HG03060 (cell line): ENCODE data around the gene RING1.

Experiments used
- ATAC-seq: cut with Tn5 transposase; IDR thresholded peaks from one replicate; pipeline ENCODE4 v1.9.1; 2021; ENCODE audit warnings: low read depth, moderate number of reproducible peaks; ENCODE audit not compliant: unreplicated experiment

The RING1 gene

GRCh38 chr6:33236328-33236727, 28.0 kb downstream of the RING1 start:
- ATAC-seq: no peak

- no peak for ATAC-seq
Observed at GRCh38 chr6:33236852-33237251, 28.6 kb downstream of the RING1 start.

- no peak for ATAC-seq
Observed at GRCh38 chr6:33237741-33238140, 29.4 kb downstream of the RING1 start.

- no peak for ATAC-seq
Observed at GRCh38 chr6:33241968-33242367, 33.7 kb downstream of the RING1 start.

- no peak for ATAC-seq
Observed at GRCh38 chr6:33243476-33243875, 35.2 kb downstream of the RING1 start.

- ATAC-seq: no peak
Observed at GRCh38 chr6:33247977-33248642, 39.8 kb downstream of the RING1 start.

GRCh38 chr6:33248643-33248931, 40.3 kb downstream of the RING1 start:
- ATAC-seq: no peak

- peak; percentile 86 for ATAC-seq
Observed at GRCh38 chr6:33248932-33249731, 40.8 kb downstream of the RING1 start.

GRCh38 chr6:33249732-33250630, 41.7 kb downstream of the RING1 start:
- no peak for ATAC-seq

GRCh38 chr6:33250731-33251130, 42.4 kb downstream of the RING1 start:
- ATAC-seq: no peak

GRCh38 chr6:33251395-33252012, 43.2 kb downstream of the RING1 start:
- ATAC-seq: no peak

- ATAC-seq: no peak
Observed at GRCh38 chr6:33252759-33253158, 44.5 kb downstream of the RING1 start.

- ATAC-seq: no peak
Observed at GRCh38 chr6:33254591-33254990, 46.3 kb downstream of the RING1 start.

GRCh38 chr6:33259032-33259431, 50.7 kb downstream of the RING1 start:
- ATAC-seq: no peak
